ENCODE data around the gene RBM14. TPM values are rescaled to one million over a fixed set of nuclear protein-coding genes. Genes with fewer than 3 reads are reported as not detected.

The RBM14 gene
- total RNA-seq, 1 donor from 2014 or later = 124 TPM

GRCh38 chr11:66643745-66644437, 27.5 kb downstream of the RBM14 start:
- Mint-ChIP-seq H3K36me3 (ENCODE audit: insufficient read depth) (peaks cover 59% of the 10 kb centered on the region), H3K27me3 (no peaks in the 10 kb centered on the region), H3K27ac (peak overlapping the region; percentile 60), H3K9me3 (ENCODE audit: low read depth) (no peaks in the 10 kb centered on the region), H3K4me1 (ENCODE audit: low read depth) (peaks cover 65% of the 10 kb centered on the region), H3K4me3 (ENCODE audit: low read depth) (peak overlapping the region; percentile 97)
- TF ChIP-seq CTCF (IDR thresholded peaks at IDR 0.05; ENCODE audit: unreplicated experiment) = no peak
- no peak for DNase-seq (ENCODE audit: low spot score, unreplicated experiment)

- Mint-ChIP-seq H3K4me3 (ENCODE audit: low read depth) (no peak overlapping the region), H3K27ac (peak overlapping the region; percentile 41), H3K36me3 (ENCODE audit: insufficient read depth) (peaks cover 55% of the 10 kb centered on the region), H3K27me3 (no peaks in the 10 kb centered on the region), H3K4me1 (ENCODE audit: low read depth) (peaks cover 41% of the 10 kb centered on the region), H3K9me3 (ENCODE audit: low read depth) (no peaks in the 10 kb centered on the region)
- no peak for DNase-seq (ENCODE audit: low spot score, unreplicated experiment)
- TF ChIP-seq CTCF (IDR thresholded peaks at IDR 0.05; ENCODE audit: unreplicated experiment) = no peak
Observed at GRCh38 chr11:66646828-66647227, 30.4 kb downstream of the RBM14 start.

GRCh38 chr11:66649903-66650302, 33.5 kb downstream of the RBM14 start:
- TF ChIP-seq CTCF (IDR thresholded peaks at IDR 0.05; ENCODE audit: unreplicated experiment) = no peak
- Mint-ChIP-seq H3K9me3 (ENCODE audit: low read depth) (no peaks in the 10 kb centered on the region), H3K27me3 (no peaks in the 10 kb centered on the region), H3K4me1 (ENCODE audit: low read depth) (peaks cover 14% of the 10 kb centered on the region), H3K27ac (peak overlapping the region; percentile 52), H3K4me3 (ENCODE audit: low read depth) (no peak overlapping the region), H3K36me3 (ENCODE audit: insufficient read depth) (peaks cover 47% of the 10 kb centered on the region)
- DNase-seq (ENCODE audit: low spot score, unreplicated experiment) = no peak

GRCh38 chr11:66651016-66651415, 34.6 kb downstream of the RBM14 start:
- DNase-seq (ENCODE audit: low spot score, unreplicated experiment) = no peak
- Mint-ChIP-seq H3K27me3 (no peaks in the 10 kb centered on the region), H3K4me1 (ENCODE audit: low read depth) (peaks cover 8% of the 10 kb centered on the region), H3K9me3 (ENCODE audit: low read depth) (no peaks in the 10 kb centered on the region), H3K4me3 (ENCODE audit: low read depth) (no peak overlapping the region), H3K27ac (peak overlapping the region; percentile 49), H3K36me3 (ENCODE audit: insufficient read depth) (peaks cover 43% of the 10 kb centered on the region)
- TF ChIP-seq CTCF (IDR thresholded peaks at IDR 0.05; ENCODE audit: unreplicated experiment) = no peak

- peak overlapping the region; percentile 84 for H3K27ac Mint-ChIP-seq
- H3K27me3 Mint-ChIP-seq = no peaks in the 10 kb centered on the region
- DNase-seq (ENCODE audit: low spot score, unreplicated experiment) = no peak
- H3K9me3 Mint-ChIP-seq (ENCODE audit: low read depth) = no peaks in the 10 kb centered on the region
- peaks cover 27% of the 10 kb centered on the region for H3K36me3 Mint-ChIP-seq (ENCODE audit: insufficient read depth)
- no peak for TF ChIP-seq CTCF (IDR thresholded peaks at IDR 0.05; ENCODE audit: unreplicated experiment)
- no peak overlapping the region for H3K4me3 Mint-ChIP-seq (ENCODE audit: low read depth)
- H3K4me1 Mint-ChIP-seq (ENCODE audit: low read depth) = no peaks in the 10 kb centered on the region
Observed at GRCh38 chr11:66652651-66653050, 36.2 kb downstream of the RBM14 start.

Data from progenitor cell of endocrine pancreas (in vitro differentiated cells).